ENCODE measurements around the gene SART3.

DNA sequence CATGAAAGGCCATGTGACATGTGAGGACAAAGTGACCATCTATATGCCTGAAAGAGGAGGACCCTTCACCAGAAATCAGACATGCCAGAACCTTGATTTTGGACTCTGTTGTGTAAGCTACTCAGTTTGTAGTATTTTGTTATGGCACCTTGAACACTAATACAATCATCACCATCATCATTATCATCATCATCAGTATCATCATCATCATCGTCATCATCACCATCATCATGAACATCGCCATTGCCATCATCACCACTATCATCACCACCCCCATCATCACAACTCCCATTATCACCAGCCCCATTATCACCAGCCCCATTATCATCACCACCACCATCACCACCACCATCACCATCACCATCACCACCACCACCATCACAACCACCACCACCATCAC is 17.3 kb upstream of the SART3 start:
- no peak for TF ChIP-seq CTCF (IDR thresholded peaks at IDR 0.05)
- TF ChIP-seq EZH2phosphoT487 (IDR thresholded peaks at IDR 0.05) = no peak
- no peak for TF ChIP-seq EZH2 (IDR thresholded peaks at IDR 0.05)

Data from neural progenitor cell (in vitro differentiated cells).